NCI-H524 treated with DMSO at 0.1 percent for 48 hours (cell line): ENCODE results near the gene STAT6.

Source experiments
- DNase-seq: peaks from one replicate; lab custom pipeline; 2025; lab: John Stamatoyannopoulos, UW

Gene STAT6, protein sequence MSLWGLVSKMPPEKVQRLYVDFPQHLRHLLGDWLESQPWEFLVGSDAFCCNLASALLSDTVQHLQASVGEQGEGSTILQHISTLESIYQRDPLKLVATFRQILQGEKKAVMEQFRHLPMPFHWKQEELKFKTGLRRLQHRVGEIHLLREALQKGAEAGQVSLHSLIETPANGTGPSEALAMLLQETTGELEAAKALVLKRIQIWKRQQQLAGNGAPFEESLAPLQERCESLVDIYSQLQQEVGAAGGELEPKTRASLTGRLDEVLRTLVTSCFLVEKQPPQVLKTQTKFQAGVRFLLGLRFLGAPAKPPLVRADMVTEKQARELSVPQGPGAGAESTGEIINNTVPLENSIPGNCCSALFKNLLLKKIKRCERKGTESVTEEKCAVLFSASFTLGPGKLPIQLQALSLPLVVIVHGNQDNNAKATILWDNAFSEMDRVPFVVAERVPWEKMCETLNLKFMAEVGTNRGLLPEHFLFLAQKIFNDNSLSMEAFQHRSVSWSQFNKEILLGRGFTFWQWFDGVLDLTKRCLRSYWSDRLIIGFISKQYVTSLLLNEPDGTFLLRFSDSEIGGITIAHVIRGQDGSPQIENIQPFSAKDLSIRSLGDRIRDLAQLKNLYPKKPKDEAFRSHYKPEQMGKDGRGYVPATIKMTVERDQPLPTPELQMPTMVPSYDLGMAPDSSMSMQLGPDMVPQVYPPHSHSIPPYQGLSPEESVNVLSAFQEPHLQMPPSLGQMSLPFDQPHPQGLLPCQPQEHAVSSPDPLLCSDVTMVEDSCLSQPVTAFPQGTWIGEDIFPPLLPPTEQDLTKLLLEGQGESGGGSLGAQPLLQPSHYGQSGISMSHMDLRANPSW

DNA sequence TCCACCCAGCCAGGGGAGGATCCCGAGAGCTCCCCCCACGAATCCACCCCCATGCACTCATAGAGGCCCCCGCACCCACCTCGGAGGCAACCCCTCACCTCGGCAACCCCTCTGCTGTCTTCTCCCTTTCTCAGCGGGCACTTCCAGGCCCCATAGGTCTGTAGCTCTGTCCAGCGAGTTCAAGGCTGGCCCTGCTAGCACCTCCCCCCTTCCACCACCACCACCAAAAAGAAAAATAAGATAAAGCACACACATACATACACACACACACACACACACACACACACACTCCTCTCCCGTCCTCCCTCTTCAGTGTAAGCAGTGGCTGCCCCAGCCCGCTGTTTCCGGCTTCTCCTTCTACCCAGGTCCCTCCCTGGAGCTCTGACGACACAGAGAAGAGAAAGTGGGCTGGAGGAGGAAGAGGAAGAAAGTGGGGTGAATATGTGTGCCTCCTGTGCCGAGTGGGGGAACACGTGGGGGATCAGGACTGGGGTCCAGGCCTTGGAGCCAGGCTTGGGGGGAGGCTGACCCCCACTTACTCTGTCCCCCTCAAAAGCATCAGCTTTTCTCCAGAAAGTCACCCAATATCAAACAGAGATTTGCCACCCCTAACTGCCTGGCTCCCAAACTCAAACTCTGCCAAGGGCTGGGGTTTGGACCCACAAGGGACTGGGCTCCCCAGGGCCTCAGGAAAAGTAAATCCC lies at the start of gene STAT6:
TSS of gene STAT6 (minus strand) at position 332 of the 704 bp plus-strand sequence. CDS start 3,084 bp downstream, outside the sequence.
- DNase-seq, result no peak

DNA sequence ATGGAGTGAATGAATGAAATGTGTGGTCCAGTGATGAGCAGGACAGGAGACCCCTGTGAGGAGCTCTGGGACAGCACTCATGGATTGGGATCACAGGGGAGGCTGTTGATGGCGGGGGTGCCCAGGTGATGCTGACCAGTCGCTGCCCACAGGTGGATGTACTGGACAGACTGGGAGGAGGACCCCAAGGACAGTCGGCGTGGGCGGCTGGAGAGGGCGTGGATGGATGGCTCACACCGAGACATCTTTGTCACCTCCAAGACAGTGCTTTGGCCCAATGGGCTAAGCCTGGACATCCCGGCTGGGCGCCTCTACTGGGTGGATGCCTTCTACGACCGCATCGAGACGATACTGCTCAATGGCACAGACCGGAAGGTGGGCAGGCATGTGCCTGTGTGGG lies 49.6 kb upstream of the STAT6 start:
- DNase-seq, result no peak

DNA sequence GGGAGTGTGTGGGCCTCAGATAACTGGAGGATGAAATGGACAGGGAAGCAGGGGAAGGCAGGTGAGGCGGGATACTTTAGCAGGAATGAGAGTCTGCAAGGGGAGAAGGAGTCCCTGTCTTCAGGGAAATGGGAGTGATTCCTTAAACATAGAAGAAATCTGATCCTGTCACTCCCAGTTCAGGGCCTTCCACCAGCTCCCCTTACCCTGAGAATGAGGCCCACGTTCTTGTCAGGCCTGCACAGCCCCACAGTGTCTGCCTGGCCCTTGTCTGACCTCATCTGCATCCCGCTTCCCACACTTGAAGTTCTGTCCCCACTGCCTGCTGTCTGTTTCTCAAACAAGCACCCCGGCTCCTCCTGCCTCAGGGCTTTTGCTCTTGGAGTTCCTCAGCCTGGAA lies 48.9 kb upstream of the STAT6 start:
- DNase-seq, result no peak

DNA sequence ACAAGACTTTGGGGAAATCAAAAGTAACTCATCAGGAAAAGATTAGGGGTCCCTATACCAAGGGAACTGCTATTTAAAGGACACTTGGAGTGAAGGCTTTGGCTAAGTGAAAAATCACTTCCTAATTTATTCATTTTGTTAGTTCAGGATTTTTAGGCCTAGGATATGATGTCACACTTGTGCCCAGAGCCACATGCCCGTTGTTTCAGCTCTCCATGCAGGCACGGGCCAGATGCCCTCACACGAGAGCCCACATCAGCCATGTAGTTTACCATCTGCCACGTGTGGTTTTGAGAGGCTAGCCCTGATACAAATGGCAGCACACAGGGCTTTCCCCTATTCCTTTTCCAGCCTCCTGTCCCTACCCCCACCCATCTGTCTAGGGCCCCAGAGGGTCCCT lies 48.1 kb upstream of the STAT6 start:
- DNase-seq, result peak; percentile 42

DNA sequence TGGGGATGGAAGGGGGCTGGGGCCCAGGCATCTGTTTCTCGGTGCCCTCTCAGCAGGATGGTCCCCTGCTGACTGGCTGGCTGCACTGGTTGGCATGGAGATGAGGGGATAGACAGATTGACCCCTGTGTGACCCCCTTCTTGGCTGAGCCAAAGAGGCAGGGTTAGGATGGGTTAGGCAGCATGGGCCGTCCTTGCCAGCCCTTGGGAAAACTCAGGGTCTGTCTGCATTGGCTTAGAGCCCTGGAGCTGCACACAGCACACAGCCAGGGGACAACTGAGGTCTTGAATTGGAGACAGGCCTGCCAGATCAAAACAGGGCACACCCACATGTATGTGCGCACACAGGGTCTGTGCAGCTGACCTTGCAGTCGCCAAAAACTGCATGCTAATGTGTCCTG lies 47.5 kb upstream of the STAT6 start:
- DNase-seq, result no peak

DNA sequence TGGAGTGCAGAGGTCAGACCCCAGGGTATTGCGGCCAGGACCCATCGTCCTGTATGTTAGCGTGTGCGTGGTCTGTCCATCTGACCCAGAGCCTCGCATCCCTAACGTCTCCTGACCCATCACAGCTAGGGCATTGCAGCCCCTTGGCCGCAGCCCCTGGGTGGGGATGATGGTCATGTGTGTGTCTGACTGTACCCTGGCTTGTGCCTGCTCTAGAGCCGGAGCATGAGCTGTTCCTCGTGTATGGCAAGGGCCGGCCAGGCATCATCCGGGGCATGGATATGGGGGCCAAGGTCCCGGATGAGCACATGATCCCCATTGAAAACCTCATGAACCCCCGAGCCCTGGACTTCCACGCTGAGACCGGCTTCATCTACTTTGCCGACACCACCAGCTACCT lies 47.0 kb upstream of the STAT6 start:
- DNase-seq, result no peak

DNA sequence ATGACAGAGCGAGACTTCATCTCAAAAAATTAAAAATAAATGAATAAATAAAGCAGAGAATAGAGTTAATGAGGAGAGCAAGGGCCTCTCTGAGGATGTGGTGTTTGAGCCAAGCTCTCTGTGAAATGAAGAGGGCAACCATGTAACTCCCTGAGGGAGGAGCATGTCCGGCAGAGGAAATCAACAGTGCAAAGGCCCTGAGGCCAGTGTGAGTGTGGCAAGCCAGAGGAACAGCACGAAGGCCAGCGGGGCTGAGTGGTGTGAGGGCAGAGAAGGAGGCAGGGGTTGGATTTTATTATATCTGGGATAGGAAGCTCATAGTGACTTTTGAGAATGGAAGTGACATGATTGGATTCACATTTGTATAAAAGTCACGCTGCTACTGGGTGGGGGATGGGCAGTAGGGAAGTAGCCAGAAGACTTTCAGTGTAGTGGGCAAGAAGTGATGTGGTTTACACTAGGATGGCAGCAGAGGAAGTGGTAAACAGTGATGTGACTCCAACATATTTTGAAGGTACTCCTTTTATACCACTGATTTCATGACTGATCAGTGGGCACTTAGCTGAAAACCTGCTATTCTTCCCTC lies 46.5 kb upstream of the STAT6 start:
- DNase-seq, result no peak

DNA sequence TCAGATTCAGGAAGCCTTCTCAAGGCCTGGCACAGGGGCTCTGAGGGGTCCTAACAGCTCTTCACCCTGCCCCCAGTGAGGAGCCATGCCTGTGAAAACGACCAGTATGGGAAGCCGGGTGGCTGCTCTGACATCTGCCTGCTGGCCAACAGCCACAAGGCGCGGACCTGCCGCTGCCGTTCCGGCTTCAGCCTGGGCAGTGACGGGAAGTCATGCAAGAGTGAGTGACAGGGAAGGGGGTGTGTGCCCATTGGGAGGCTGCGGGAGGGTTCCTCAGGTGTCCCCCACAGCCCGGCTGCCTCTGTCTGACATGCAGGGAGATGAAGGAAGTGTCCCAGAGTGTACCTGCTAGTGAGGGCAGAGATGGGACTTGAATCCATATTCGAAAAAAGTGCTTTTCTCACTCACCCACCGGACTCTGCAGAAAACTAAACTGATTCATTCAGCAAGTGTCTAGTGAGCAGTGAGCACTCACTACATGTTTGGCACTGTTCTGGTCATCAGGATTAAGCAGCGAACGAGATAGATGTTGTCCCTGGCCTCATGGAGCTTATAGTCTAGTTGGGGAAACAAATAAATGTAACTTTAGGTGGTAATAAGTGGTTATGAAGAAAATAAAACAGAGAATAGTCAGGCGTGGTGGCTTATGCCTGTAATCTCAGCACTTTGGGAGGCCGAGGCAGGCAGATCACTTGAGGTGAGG lies 45.7 kb upstream of the STAT6 start:
- DNase-seq, result no peak

DNA sequence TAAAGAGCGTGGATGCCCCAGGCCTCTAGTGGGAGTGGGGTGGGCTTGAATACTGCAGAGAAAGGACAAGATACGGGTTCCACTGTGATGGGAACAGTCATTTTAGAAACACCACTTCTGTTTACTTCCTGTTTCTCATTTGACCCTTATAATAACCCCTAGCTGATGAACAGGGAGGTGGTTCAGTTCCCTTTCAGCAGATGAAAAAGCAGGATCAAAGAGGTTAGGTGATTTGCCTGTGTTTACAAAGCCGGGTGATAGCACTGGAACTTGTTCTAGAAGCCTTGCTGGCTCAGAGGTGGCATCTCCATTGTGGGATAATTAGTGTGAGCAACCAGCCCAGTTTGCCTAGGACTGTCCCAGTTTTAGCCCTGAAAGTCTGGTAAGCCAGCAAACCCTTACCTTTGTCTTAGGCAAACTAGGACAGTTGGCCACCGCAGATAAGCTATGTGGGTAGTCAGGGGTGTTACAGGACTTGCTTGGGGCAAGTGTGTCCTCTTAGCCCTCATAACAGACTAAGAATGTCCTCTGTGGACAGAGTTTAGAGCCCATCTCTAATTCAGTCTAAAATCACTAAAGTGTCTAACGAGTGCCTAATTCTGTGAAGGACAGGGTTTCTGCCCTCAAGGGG lies 43.8 kb upstream of the STAT6 start:
- no peak for DNase-seq

DNA sequence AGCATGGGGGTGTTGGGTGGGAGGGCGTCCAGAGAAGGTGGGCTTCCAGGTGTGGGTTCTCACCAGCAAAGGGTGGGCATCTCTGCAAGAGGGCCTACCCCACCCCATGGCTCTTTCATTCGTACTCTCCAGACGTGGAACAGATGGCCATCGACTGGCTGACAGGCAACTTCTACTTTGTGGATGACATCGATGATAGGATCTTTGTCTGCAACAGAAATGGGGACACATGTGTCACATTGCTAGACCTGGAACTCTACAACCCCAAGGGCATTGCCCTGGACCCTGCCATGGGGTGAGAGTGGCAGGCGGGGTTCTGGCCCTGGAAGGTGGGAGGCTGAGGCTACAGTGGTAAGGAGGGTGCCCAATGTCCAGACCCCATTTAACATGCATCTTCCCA lies 42.9 kb upstream of the STAT6 start:
- no peak for DNase-seq

DNA sequence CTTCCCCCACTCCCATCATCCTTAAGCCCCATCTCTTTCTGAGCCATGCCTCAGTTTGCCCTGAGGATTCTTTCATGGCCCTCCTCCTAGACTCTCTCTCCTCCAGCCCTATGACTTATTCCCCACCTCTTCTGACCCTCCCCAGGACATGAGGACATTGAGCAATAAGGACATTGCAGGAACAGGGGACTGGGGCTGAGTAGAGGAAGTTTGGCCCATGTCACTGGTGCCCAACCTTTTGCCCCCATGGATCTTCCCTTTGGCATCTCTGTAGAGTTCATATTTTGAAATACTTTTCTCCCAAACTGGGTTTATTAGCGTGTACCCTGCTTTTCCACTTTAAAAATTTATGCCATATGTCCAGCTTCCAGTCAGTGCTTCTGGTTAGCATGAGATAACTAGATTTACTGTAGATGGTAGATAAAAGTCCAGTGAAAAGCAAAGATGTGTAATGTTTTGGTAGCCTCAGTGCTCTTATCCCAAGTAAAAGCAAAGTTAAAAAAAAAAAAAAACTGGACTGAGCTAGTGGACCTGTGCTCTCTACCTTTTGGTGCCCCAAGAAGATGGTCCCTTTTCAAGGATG lies 42.3 kb upstream of the STAT6 start:
- DNase-seq, result no peak

DNA sequence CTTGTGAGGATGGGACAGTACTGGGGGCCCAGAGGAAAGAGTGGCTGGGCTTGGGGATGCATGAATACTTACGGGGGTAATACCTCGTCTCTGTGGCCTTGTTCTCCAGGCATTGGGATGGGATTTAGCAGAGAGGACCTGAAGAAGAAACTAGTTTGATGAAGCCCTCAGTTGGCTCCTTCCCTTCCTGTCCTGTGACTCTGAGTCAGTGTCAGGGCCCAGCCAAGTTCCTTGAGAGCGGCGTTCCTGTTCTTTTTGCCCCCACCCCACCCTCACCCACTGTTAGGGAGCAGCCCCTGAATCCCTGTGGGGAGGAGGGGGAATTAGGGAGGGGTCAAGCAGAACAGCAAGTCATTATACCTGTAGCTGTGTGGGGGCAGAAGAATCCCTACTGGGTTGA lies 41.5 kb upstream of the STAT6 start:
- DNase-seq, result no peak

DNA sequence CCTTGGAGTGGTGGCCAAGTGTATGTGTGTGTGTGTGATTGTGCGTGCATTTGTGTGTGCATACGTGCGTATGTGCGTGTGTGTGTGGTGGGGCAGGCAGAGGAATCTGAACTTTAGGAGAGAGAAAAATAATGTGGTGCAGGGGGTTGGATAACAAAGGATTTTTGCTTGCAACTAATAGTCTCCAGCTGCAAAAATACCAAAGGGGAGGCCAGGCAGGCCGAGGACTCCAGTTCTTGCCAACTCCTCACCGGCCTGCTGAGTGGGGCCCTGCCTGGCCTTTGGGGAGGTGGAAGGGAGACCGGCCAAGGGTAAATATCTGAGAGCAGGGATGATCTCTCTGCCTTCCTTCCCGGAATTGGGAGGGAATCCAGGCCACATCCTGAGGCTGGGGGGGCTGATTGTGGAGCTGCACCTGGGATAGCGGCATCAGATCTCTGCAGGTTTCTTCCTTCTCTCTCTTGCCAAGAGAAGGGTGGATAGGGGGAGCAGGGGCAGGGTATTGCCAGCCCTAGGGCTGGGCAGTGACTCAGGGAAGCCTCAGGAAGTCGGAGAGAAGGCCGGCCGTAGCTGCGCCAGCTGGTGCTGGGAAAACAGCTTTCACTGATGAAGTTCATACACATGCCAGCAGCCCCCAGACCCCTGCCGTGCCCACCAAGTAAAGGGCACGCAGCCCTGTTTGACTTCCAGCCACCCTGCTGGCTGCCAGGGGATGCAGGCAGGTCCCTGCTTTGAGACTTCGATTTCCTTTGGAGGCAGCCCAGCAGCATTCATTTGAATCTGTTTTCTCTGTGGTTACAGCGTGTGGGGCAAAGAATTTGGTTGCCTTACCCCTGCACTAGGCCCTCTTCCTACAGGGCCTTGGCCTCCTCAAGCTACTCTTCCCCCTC lies 40.8 kb upstream of the STAT6 start:
- no peak for DNase-seq

DNA sequence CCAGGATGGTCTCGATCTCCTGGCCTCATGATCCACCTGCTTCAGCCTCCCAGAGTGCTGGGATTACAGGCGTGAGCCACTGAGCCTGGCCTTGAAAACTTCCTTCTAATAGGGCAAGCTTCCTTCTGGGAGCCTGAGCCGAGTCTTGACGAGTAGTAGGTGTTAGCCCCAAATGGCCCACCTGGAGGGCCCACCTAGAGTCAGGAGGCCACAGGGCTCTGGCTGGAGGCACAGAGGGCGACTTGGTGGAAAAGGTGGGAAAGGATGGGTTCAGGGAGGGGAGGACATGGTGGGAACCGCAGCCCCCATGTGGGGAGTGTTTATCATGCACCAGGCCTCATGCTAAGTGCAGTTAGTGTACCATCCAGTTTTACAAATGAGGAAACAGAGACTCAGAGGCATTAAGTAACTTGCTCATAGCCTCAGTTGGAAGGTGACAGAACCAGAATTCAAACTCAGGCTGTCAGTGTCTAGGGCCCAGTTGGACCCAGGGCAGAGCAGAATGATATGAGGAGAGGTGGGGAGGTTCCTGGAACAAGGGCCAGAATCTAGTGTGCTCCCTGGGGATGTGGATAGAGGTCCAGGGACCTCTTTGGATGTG lies 39.3 kb upstream of the STAT6 start:
- no peak for DNase-seq

DNA sequence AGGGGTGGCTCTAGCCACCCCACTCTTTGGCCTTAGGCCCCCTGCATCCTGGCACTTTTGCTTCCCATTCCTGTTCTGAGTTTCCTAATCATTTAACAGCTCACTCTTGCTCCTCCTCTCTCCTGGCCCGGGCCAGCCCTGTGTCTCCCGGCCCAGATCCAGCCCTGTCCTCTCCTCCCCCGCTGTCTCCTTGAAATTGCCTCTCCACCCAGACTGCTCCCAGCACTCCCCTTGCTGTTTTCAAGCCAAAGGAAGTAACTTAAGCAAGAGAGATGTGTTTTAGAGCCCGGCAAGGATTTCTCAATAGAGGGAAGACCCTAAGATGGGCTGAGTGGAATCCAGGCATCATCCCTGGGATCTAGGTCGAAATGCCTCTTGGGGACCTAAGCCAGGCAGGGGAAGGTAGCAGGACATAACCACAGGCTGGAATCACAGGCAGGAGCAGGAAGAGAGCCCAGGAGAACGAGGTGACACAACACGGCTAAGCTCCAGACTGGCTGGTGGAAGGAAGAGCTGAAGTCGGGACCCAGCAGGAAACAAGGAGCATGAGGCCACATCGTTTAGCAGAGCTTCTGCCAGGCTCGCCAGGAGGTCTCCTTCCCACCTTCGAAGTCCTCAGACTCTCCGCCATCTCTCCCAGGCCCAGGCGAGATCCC lies 38.2 kb upstream of the STAT6 start:
- DNase-seq, result no peak

DNA sequence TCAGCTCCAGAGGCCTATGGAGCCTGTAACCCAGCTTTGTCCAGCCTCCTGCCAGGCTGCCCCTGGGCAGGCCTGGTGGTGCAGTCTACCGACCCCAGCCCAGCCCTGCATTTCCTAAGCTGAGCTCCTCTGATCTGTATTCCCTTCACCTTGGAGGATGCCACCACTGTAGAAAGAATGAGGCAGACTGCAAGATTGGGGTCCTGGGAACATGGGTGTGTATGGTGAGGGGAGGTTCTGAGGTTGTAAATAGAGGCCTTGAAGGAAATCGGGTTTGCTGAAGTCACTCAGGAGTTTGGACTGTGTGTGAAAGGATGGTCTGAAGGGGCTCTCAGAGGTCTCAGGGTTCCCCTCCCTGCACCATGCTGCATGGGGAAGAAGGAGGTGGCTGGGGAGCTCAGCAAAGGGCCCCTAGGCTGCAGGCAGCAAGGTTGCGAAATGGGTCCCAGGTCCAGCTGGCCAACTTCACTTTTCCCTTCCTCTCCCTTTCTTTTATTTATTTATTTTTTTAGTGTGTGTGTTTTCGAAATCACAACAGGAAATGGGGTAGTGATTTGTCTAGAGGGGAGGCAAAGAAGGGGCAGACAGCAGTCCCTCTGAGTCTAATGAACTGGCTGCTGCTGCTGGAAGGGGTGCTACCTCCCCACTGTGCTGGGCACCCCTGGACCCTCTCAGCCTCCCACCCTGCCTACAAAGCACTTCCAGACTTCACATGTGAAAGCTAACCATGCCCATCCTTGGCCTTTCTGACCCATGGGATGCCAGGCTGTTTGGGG lies 37.5 kb upstream of the STAT6 start:
- no peak for DNase-seq

DNA sequence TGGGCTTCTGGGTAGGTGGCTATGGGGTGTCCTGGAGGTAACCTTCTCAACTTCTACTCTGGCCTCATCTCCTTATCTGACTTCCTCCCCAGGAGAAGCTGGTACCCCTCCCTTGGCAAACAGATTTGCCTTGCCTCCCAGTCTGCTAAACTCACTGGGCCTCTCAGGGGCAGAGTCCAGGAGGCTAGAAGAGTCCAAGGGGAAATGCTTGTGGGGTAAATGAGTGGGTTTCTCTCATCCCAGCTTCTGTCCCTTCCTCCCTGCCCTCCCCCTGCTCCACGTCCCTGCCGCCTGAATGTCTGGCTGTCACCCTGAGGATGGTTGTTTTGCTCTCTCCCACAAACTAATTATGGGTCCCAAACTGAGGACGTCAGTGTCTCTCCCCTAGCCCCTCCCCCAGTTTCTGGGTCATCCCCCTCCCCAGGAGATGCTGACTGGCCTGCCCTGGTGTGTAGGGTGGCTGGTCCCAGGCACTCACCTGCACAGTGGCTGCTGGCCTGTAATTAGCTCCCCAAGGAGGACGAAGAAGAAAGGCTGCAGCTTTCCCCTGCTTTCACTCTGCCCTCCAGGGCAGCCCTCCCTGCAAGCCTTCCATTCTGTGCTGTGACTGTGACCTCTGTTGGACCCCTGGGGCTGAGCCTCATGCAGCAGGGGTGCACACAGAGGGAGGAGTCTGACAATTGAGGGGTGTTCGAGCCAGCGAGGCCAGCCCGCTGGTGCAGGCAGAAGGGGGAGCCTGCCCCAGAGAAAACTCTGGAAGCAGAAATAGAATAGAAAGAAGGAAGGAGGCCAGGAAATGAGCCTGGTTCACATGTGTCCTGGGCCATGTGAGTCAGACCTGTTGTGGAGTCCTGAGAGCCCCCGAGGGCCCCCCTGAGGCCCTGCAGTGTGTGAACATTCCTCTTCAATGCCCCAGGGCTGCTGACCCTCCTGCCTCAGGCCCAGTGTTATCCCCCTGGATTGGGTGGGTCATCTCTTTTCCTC lies 36.1 kb upstream of the STAT6 start, which contains the start of gene LRP1-AS:
TSS of gene LRP1-AS (minus strand) at position 659 of the 984 bp plus-strand sequence.
- no peak for DNase-seq
